ENCODE data around the gene UNKL.

The UNKL gene

DNA sequence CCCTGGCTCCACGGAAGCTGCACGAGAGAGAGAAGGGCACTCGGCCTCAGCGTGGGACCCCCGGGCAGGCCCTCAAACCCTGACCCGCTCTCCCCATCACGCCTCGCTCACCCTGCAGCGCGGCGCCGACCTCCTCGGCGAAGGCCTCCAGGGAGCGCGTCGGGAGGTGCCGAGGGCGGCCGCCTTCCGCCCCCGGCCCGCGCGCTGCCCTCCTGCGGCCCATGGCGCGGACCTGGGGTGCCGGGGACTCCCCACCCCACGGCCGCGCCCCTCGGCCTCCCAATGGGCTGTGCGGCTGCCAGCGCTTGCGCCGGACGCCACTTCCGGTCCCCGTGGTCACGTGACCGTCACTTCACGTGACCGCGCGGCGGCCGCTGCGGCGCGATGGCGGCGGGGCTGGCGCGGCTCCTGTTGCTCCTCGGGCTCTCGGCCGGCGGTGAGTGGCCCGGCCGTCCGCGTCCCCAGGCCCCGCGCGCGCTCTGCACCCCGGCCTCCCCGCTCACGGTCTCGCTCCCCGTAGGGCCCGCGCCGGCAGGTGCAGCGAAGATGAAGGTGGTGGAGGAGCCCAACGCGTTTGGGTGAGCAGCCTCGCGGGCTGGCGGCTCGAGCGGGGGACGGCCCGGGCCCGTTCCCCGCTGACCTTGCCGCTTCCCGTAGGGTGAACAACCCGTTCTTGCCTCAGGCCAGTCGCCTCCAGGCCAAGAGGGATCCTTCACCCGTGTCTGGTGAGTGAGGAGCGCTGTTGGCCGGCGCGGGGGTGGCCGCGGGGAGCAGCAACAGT, 62.7 kb downstream of the UNKL start, which contains the start of the genes GNPTG and TSR3:
Gene GNPTG, plus strand, starts transcription at position 350 of the 781 bp plus-strand sequence. Its CDS starts 35 bp downstream, at position 385.
Gene TSR3, minus strand, starts transcription at position 297 of the 781 bp plus-strand sequence. Its CDS starts 74 bp downstream, at position 223.
- peak; percentile 67 to 69 for DNase-seq (ENCODE audit: low read depth in 2 of 2)

DNA sequence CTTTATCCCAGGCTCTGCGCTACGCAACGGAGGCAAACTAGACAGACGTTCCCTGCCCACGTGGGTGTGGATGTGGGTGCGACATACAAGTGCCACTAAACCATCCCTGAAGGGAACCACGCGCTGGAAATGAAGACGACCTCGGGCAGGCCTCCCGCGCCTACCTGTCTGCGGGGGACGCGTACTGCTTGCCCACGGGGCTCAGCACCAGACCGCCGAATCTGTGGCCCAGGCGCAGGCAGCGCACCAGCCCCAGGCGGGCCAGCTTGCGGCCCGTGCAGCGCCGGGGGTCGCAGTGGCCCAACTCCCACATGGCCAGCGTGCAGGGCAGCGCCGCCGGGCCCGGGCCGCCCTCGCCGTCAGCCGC, 63.3 kb downstream of the UNKL start:
- DNase-seq (ENCODE audit: low read depth in 2 of 2): no peak

DNA sequence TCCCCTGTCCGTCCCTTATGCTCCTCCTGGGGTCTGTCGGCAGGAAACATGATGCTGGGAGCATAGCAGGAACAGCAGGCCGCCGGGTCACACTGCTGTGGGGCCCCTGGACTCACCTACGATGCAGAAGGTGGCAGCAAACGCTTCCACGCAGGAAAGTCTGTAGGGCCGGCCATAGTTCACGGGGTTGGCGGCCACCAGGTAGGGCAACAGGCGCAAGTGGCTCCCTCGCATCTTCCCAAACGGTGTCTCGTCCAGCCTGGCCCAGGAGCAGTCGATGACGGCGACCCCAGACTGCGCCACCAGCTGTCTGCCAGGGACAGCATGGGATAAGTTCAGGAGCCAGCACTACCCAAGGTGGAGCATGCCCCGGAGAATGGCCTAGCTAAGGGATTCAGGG, 63.8 kb downstream of the UNKL start:
- DNase-seq (ENCODE audit: low read depth in 2 of 2): no peak

DNA sequence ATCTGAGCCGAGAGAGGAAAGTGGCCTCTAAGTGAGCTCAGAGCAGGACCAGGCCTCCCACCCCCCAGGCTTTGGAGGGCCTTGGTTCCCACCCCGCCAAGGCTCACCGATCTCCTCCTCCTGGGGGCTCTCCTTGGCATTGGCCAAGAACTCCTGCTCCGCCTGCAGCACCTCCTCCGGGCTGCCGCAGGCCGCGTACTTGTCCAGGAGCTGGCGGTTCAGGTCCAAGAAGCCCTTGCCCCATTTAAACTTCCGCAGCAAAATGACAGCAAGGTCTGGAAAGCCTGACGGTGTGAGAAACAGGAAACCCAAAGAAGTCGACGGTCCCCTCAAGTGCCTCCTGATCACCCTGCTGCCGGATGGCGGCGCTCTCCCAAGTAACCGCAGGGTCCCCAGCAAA, 64.6 kb downstream of the UNKL start:
- no peak for DNase-seq (ENCODE audit: low read depth in 2 of 2)

DNA sequence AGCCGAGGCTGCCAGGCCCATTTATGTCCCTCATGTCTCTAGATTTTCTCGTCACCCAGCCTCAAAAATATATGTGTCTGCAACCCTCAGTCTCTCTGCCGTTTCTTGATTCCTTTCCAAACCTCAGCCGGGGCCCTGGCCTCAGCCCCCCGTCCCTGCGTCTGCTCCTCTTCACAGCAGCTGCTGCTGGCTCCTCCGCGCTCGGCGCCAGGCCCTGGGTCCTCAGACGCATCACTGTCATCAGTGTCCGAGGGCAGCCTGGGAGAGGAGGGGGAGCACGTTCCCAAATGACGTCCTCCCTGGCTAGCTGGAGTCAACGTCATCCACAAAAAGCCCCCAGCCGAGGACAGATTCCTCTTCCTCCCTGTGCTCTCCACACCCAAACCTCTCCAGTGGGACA, 65.2 kb downstream of the UNKL start:
- DNase-seq (ENCODE audit: low read depth in 2 of 2): no peak

DNA sequence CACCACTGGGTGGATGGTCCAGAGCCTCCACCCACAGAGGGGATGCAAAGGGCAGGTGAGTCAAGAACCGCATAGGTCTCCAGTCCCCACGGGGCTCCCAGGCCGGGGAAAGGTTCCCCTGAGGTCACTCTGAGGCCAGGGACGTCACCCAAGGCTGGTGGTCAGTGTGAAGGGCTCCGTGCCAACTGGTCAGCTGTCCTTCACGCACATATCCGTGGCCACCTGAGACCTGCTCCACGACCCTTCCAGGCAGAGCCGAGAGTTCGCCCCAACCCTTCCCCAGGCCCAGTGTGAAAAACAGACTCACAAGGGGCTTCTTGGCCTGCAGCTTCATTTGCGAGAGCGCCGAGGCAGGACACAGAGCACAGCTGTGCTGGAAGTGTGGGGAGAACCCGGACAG, 65.6 kb downstream of the UNKL start:
- DNase-seq (ENCODE audit: low read depth in 2 of 2): no peak

DNA sequence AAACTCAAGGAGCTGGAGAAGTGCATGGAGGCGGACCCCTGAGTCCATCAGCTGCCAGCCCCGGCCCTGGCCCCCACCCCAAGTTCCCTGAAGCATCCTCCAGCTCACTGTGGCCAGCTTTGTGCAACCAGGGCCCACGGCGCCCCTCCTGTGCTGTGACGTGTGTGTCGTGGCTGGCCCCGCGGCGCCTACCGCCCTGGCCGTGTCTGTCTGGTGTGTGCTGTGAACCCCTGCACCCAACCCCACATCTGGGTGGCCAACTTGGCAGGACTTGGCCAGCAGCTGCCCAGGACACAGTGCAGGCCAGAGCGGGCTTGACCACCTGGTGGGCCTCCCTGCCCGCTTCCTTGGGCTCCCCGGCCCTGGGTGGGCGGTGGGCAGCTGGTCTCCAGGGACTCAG, 66.1 kb downstream of the UNKL start:
- no peak for DNase-seq (ENCODE audit: low read depth in 2 of 2)

DNA sequence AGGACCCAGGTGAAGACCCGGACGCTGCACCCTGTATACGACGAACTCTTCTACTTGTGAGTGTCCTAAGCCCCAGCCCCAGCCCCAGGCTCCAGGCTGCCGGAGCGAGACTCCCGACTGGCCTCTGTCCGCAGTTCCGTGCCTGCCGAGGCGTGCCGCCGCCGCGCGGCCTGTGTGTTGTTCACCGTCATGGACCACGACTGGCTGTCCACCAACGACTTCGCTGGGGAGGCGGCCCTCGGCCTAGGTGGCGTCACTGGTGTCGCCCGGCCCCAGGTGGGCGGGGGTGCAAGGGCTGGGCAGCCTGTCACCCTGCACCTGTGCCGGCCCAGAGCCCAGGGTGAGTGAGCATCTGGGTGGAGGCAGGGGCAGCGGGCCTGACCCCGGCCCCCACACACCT, 66.5 kb downstream of the UNKL start:
- no peak for DNase-seq (ENCODE audit: low read depth in 2 of 2)

DNA sequence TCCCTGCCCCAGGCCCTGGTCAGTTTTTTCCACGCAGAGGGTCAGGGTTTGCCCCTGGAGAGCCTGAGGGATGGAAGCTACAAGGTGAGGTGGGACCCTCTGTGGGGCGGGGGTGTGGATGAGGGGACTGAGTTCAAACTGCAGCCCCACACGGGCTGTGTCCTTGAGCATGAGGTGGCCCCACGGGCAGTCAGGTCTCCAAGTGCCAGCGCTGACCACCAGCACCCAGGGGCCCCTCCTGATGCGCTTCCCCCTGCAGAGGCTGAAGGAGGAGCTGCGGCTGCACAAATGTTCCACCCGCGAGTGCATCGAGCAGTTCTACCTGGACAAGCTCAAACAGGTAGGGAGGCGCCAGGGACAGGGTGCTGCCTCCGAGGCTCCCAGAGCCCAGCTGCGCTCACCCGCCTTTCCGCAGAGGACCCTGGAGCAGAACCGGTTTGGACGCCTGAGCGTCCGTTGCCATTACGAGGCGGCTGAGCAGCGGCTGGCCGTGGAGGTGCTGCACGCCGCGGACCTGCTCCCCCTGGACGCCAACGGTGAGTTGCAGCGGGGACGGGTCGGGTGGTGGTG, 67.1 kb downstream of the UNKL start:
- no peak for DNase-seq (ENCODE audit: low read depth in 2 of 2)

DNA sequence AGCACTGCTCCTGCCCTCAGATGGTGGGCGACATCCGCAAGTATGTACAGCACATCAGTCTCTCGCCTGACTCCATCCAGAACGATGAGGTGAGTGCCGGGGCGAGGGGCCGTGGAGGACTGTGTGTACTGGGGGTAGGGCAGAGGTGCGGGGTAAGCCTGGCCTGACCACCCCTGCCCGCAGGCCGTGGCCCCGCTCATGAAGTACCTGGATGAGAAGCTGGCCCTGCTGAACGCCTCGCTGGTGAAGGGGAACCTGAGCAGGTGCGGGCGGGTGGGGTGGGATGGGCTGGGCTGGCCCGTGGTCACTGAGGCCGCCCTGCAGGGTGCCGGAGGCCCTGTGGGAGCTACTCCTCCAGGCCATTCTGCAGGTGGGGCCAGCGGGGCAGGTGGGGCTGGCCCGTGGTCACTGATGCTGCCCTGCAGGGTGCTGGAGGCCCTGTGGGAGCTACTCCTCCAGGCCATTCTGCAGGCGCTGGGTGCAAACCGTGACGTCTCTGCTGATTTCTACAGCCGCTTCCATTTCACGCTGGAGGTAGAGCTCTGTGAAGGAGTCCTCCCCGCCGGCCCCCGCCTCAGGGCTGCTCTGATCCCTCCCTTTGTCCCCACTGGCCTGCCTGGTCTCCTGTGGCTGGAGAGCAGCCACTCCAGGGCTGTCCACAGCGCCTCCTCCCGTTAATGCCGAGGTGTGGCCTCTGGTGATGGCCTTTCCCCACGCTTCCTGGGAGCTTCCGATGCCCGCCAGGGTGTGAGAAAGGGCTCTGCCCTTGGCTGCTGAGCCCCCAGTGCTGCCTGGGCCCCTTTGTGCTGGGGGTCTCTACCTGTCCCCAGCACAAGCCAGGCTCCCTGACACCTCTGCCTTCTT, 67.8 kb downstream of the UNKL start:
- DNase-seq (ENCODE audit: low read depth in 2 of 2): no peak

DNA sequence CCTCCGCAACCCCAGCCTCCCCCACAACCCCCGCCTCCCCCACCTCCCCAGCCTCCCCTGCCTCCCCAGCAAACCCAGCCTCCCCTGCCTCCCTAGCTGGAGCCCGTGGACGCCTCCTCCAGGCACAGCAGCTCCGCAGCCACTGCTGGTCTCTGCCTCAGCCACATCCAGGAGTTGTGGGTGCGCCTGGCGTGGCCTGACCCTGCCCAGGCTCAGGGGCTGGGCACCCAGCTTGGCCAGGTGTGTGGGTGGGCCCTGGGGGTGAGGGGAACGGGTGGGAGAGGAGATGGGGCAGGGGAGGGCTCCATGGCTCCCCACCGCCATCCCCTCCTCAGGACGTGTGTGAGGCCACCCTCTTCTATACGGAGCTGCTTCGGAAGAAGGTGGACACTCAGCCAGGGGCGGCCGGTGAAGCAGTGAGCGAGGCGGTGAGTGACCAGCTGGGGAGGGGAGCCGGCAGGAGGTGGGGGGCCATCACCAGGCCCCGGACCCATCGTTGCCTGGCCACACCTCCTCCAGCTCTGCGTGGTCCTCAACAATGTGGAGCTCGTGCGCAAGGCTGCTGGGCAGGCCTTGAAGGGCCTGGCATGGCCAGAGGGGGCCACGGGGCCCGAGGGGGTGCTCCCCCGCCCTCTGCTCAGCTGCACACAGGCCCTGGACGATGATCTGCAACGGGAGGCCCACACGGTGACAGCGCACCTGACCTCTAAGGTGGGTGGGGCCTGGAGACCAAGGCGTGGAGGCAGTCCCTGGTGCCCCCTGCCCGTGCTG, 68.7 kb downstream of the UNKL start:
- DNase-seq (ENCODE audit: low read depth in 2 of 2): no peak

DNA sequence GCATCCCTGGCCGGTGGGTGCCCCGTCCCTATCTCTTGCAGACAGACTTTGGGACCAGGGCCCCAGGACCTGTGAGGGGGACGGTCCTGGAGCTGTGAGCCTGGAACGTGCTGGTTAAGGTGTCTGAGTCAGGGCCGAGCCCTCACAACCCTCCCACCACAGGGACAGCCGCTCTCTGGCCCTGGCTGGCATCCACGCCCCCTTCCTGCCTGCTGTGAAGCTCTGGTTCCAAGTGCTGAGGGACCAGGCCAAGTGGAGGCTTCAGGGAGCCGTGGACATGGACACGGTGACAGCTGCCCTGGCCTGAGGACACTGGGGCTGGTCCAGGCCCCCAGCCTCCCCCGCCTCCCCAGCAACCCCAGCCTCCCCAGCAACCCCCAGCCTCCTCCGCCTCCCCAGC, 69.4 kb downstream of the UNKL start:
- DNase-seq (ENCODE audit: low read depth in 2 of 2): no peak

DNA sequence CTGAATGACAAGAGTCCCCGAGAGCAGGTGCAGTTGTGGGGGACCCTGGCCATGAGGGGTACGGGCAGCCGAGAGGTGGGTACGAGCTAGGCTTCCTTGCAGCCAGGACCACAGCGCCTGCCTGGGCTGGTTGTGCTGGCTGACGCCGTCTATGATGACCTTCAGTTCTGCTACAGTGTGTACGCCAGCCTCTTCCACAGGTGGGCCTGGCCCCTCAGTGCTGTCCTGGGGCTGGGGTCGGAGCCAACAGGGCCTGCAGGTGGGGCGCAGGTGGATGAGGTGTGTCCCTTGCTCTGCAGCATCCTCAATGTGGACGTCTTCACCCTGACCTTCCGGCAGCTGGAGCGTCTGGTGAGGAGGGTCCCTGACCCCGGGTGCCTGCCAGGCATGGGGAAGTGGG, 70.0 kb downstream of the UNKL start:
- no peak for DNase-seq (ENCODE audit: low read depth in 2 of 2)

DNA sequence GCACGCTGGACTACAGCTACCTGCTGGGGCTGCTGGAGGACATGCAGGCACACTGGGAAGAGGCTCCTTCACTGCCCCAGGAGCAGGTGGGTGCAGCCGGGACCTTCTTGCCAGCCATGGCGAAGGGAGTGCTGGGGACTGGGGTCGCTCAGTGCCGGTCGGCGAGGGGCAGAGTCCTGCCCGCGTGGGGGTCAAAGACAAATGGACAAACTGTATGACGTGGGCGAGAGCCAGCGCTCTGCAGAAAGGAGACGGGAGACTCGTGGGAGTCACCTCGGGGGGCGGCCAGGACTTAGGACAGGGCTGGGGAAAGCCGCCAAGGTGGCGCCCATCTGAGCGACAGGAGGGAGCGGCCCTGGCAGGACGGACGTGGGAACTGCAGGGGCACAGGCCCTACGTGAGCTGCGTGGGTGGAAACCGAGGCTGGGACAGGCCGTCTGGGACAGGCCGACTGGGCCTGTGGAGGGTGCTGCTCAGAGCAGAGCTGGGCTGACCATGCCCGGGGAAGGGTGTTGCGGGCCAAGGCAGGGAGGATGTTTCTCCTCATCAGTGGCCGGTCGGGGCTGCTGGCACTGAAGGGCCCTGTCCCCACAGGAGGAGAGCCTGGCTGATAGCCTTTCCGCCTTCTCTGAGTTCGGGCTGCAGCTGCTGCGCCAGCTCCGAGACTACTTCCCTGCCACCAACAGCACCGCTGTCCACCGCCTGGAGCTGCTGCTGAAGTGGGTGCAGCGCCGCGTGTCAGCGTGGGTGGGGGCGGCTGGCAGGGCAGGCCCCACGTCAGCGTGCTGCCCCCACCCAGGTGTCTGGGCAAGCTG, 70.9 kb downstream of the UNKL start:
- DNase-seq (ENCODE audit: low read depth in 2 of 2): no peak

DNA sequence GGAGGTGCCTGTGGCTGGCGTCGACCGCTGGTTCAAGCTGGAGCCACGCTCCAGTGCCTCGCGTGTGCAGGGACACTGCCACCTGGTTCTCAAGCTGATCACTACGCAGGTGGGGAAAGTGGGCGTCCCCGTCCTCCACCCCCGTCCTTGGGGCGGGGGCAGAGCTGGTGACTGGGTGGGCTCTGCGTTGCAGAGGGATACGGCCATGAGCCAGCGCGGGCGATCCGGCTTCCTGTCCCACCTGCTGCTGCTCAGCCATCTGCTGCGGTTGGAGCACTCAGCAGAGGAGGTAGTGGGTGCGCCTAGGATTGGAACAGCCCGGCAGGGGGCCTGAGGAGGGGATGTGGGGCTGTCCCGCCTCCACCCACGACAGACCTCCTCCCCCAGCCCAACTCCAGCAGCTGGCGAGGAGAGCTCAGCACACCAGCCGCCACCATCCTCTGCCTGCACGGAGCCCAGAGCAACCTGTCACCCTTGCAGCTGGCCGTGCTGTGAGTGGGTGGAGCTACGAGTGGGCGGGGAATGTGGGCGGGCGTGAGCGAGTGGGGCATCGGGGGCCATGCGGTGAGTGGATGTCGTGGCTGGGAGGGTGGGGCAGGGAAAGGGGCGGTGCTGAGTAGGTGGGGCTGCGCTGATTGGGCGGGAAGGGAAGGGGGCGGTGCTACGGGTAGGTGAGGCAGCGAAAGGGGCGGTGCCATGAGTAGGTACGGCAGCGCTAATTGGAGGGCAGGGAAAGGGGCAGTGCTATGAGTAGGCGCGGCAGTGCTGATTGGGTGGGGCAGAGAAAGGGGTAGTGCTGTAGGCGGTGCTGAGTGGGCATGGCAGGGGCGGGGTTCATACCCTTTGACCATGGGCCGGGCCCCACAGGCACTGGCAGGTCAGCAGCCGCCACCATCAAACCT, 71.7 kb downstream of the UNKL start:
- peak; percentile 86 to 88 for DNase-seq (ENCODE audit: low read depth in 2 of 2)

DNA sequence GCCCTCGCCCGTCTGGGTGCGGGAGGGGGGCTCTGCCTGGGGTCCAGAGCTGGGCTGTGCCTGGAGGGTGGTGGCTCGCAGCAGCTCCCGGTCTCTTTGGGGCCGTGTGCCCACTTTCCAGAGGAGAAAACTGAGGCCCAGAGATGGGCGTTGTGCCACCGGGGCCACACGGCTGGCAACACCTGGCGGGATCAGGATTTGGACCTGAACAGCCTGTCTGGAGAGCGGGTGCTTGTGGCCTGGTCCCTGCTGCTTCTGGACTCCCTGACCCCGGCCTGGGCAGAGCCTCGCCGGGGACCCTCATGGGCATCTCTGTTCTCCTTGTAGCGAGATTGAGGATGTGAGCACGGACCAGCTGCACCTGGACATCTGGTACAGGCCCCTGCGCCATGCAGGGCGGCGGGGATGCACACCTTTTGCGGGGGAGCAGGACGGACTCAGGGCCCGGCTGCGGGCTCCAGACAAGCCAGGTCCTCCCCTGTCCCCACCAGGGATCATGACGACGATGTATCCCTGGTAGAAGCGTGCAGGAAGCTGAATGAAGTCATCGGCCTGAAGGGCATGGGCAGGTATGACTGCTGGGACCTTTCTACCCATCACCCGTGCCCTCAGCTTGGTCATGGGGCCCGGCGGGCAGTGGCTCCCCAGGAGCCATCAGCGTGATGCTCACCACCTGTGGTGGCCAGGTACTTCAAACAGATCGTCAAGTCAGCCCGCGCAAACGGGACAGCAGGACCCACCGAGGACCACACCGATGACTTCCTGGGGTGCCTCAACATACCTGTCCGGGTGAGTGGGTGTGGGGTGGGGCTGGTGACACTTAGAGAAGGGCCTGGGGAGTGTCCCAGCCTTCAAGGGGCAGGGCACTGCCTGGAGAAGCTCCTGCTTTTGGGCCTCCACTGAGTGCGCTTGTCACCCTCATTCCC, 72.7 kb downstream of the UNKL start:
- no peak for DNase-seq (ENCODE audit: low read depth in 2 of 2)

DNA sequence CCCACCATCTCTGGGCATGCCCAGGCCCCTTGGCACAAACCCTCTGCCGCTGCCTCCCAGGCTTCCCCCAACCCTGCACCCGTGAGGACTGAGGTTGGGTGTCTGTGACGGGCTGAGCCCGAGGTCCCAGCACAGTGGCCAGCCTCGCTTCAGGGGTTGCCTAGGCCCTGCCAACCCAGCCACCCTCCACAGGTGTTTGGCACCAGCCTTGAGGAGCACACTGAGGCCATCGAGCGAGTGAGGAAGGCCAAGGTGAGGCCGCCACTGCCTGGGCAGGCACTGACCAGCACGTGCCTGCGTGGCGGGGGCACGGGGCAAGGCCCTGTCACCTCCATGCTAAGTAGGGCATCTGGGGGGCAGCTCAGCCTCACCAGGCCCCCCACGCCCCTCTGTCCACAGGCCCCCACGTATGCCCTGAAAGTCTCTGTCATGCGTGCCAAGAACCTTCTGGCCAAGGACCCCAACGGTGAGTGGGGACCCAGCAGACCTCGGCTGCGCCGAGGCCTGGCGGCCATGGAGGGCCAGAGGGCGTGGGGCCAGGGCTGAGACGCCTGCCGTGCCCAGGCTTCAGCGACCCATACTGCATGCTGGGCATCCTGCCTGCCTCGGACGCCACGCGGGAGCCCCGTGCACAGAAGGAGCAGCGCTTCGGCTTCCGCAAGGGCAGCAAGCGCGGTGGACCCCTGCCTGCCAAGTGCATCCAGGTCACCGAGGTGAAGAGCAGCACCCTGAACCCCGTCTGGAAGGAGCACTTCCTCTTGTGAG, 73.6 kb downstream of the UNKL start:
- DNase-seq (ENCODE audit: low read depth in 2 of 2): no peak
